AG04450 (cell line): ENCODE data around the gene ITM2C. TPM values are rescaled to one million over a fixed set of nuclear protein-coding genes. Genes with fewer than 3 reads are reported as not detected.

Source experiments
- CTCF ChIA-PET: fragments of 300-600, 350-600 bp; formaldehyde crosslinking; extraction: SDS; loops from one replicate; lab custom pipeline; 2022; ENCODE audit warnings: antibody characterized with exemption, inconsistent platforms; lab: Charles Lee
- POLR2A ChIA-PET: fragments of 350-600 bp; formaldehyde crosslinking; extraction: SDS; loops from one replicate; lab custom pipeline; 2021; ENCODE audit warnings: antibody characterized with exemption, inconsistent platforms; lab: Yijun Ruan, JAX
- DNase-seq: peaks from one replicate; pipeline ENCODE4 v3.0.0-alpha.2; 2011; ENCODE audit warnings: low read depth, low spot score
- H3K27ac ChIP-seq: one replicate; pipeline ENCODE4 v1.5.1; 2012; ENCODE audit warnings: low read depth, low read length, control low read depth
- H3K27me3 ChIP-seq: one replicate; pipeline ENCODE4 v1.6.0; 2012; ENCODE audit warnings: low read length; ENCODE audit not compliant: control insufficient read depth, insufficient read depth
- H3K4me3 ChIP-seq: 2 replicates; pipeline ENCODE4 v1.5.1; 2011; ENCODE audit warnings: mild to moderate bottlenecking, low read depth, low read length, control low read depth
- H3K9me3 ChIP-seq: 2 replicates; pipeline ENCODE4 v1.5.1; 2012; ENCODE audit warnings: low read length; ENCODE audit not compliant: control insufficient read depth, insufficient read depth
- CTCF ChIP-seq: IDR thresholded peaks from 2 replicates; pipeline ENCODE4 v1.5.1; 2011; ENCODE audit warnings: low read depth, low read length, control low read depth, inconsistent platforms
- polyA plus RNA-seq: library from polyadenylated mRNA; depleted of rRNA; stranded (reverse); fragments of >200 nt; gene quantifications from 2 replicates; pipeline ENCODE4 v1.2.3, GENCODE V29; 2011

Gene ITM2C
- polyA plus RNA-seq, 1 experiment: 371 TPM

GRCh38 chr2:230877759-230878598, 13.2 kb downstream of the ITM2C start:
- POLR2A ChIA-PET: no interaction called here

GRCh38 chr2:230878599-230879188, 14.0 kb downstream of the ITM2C start:
- ChIA-PET POLR2A (no interaction called here), CTCF (no interaction called here)

More at GRCh38 chr2:230877759-230878598, 13.2 kb downstream of the ITM2C start:
- CTCF ChIA-PET: no interaction called here
- Histone ChIP-seq H3K27me3 (no peaks in the 10 kb centered on the region), H3K9me3 (no peaks in the 10 kb centered on the region), H3K4me3 (no peak overlapping the region), H3K27ac (no peak overlapping the region)
- TF ChIP-seq CTCF: no peak
- DNase-seq: no peak

GRCh38 chr2:230879271-230879882, 14.6 kb downstream of the ITM2C start:
- Histone ChIP-seq H3K9me3 (no peaks in the 10 kb centered on the region), H3K27me3 (no peaks in the 10 kb centered on the region), H3K27ac (no peak overlapping the region), H3K4me3 (no peak overlapping the region)
- CTCF ChIA-PET: no interaction called here
- DNase-seq: no peak
- POLR2A ChIA-PET: no interaction called here
- no peak for TF ChIP-seq CTCF

More at GRCh38 chr2:230878599-230879188, 14.0 kb downstream of the ITM2C start:
- Histone ChIP-seq H3K27me3 (no peaks in the 10 kb centered on the region), H3K27ac (no peak overlapping the region), H3K4me3 (no peak overlapping the region), H3K9me3 (no peaks in the 10 kb centered on the region)
- DNase-seq: no peak
- TF ChIP-seq CTCF: no peak

- Histone ChIP-seq H3K9me3 (no peaks in the 10 kb centered on the region), H3K27me3 (no peaks in the 10 kb centered on the region), H3K27ac (no peak overlapping the region), H3K4me3 (no peak overlapping the region)
- CTCF ChIA-PET: no interaction called here
- DNase-seq: no peak
- POLR2A ChIA-PET: no interaction called here
- no peak for TF ChIP-seq CTCF
Observed at GRCh38 chr2:230879891-230880290, 15.1 kb downstream of the ITM2C start.

- Histone ChIP-seq H3K27me3 (no peaks in the 10 kb centered on the region), H3K9me3 (no peaks in the 10 kb centered on the region), H3K4me3 (no peak overlapping the region), H3K27ac (no peak overlapping the region)
- CTCF ChIA-PET: no interaction called here
- DNase-seq: no peak
- no peak for TF ChIP-seq CTCF
- POLR2A ChIA-PET: no interaction called here
Observed at GRCh38 chr2:230881840-230882239, 17.1 kb downstream of the ITM2C start.
